GM18907 (cell line): ENCODE measurements around the gene NEDD9.

Experiments
- ATAC-seq: cut with Tn5 transposase; IDR thresholded peaks from one replicate; pipeline ENCODE4 v1.9.1; 2021; ENCODE audit warnings: mild to moderate bottlenecking, moderate library complexity; ENCODE audit not compliant: unreplicated experiment

NEDD9 gene

GRCh38 chr6:11149551-11149950, 82.9 kb downstream of the NEDD9 start:
- no peak for ATAC-seq

GRCh38 chr6:11146117-11146826, 86.2 kb downstream of the NEDD9 start:
- no peak for ATAC-seq

GRCh38 chr6:11144393-11144851, 88.0 kb downstream of the NEDD9 start:
- peak; percentile 85 for ATAC-seq

GRCh38 chr6:11143394-11144371, 88.8 kb downstream of the NEDD9 start:
- no peak for ATAC-seq

GRCh38 chr6:11142296-11143027, 90.0 kb downstream of the NEDD9 start:
- no peak for ATAC-seq

- no peak for ATAC-seq
These were observed 91.2 kb downstream of the NEDD9 start for GRCh38 chr6:11141295-11141694.

- no peak for ATAC-seq
These were observed 92.4 kb downstream of the NEDD9 start for GRCh38 chr6:11140056-11140455.

- no peak for ATAC-seq
These were observed 93.2 kb downstream of the NEDD9 start for GRCh38 chr6:11139051-11139960.

GRCh38 chr6:11136809-11137208, 95.7 kb downstream of the NEDD9 start:
- ATAC-seq, result no peak
